ENCODE measurements around the gene C2orf92.

- no peak for TF ChIP-seq EZH2 (IDR thresholded peaks at IDR 0.05)
- no peak for TF ChIP-seq POLR2AphosphoS5 (IDR thresholded peaks at IDR 0.05; ENCODE audit: borderline replicate concordance, low read depth, low read length)
- no peak for TF ChIP-seq FOXP2 (optimal IDR thresholded peaks at IDR 0.05; ENCODE audit: control extremely low read depth, extremely low read length, insufficient read depth)
Measured at GRCh38 chr2:97741251-97741650, 71.7 kb downstream of the C2orf92 start.

Measured in SK-N-MC (cell line).